GM21390 (cell line): Measurements from ENCODE around the gene SLC37A4.
"Not testable (repeated sequence)": the region's sequence is repeated elsewhere in the genome, so short reads cannot be mapped to it uniquely, and the experiment has no call there.

Source experiments
- ATAC-seq: cut with Tn5 transposase; IDR thresholded peaks from one replicate; pipeline ENCODE4 v1.9.1; 2021; ENCODE audit not compliant: unreplicated experiment

The SLC37A4 gene

DNA sequence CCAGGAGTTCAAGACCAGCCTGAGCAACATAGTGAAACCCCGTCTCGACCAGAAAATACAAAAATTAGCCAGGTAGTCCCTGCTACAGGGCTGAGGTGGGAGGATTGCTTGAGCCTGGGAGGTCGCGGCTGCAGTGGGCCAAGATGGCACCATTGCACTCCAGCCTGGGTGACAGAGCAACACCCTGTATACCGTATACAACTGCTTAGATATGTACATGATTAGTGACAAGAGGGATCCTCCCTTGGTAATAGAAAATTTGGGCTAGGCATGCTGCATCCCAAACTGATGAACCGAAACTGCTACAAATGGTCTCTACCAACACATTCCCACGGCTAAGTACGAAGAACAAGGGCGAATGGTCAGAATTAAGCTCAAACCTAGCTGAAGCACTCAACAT, 12.2 kb upstream of the SLC37A4 start:
- ATAC-seq, result no peak

DNA sequence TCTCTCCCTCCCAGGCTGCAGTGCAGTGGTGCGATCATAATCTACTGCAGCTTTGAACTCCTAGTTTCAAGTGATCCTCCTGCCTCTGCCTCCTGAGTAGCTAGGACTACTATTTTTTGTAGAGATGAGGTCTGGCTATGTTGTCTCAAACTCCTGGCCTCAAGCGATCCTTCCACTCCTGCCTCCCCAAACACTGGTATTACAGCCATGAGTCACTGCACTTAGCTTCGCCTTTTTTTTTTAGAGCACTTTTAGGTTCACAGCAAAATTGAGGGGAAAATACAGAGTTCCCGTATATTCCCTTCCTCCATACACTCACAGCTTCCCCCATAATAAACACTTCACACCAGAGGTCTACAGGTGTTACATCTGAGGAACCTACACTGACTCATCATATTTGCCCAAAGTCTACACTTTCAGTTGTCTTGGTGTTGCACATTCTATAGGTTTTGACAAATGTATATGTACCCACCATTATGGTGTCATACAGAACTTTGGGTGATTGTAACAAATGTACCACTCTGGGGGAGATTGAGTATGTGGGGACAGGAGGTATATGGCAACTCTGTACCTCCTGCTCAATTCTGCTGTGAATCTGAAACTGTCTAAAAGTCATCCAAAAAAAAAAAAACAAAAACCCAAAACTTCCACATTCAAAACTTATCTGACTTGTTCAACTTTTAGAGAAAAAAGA, 11.3 kb upstream of the SLC37A4 start:
- ATAC-seq, result no peak

DNA sequence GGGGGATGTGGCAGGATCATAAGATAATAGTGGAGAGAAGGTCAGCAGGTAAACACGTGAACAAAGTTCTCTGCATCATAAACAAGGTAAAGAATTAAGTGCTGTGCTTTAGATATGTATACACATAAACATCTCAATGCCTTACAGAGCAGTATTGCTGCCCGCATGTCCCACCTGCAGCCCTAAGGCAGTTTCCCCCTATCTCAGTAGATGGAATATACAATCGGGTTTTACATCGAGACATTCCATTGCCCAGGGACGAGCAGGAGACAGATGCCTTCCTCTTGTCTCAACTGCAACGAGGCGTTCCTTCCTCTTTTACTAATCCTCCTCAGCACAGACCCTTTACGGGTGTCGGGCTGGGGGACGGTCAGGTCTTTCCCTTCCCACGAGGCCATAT, 8.8 kb upstream of the SLC37A4 start:
- ATAC-seq, result not testable (repeated sequence)

DNA sequence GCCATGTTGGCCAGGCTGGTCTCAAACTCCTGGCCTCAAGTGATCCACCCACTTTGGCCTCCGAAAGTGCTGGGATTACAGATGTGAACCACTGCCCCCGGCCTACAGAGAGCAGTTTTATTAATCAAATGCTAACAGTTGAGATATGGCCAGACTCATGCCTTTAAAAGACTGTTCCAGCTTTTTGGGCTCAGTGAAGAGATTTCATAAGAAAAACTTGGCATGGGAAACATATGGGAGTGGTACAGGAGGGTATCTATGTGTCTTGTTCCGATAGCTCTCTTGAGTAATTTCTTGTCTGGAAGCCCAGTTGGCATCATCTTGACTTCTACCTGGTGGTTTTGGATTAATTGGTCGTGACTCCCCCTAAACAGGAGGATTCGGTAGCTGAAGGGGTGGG, 8.2 kb upstream of the SLC37A4 start:
- no peak for ATAC-seq

DNA sequence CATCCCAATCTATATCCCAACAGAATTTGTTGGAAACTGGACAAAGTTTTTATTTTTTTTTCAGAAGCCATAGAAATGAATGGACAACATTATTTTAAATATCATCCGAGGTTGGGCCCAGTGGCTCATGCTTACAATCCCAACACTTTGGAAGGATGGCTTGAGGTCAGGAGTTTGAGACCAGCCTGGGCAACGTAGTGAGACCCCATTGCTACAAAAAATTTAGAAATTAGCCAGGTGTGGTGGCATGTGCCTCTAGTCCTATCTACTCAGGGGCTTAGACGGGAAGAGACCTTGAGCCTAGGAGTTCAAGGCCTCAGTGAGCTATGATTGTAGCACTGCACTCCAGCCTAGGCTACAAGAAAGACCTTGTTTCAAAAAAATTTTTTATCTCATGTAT, 4.1 kb upstream of the SLC37A4 start:
- no peak for ATAC-seq

DNA sequence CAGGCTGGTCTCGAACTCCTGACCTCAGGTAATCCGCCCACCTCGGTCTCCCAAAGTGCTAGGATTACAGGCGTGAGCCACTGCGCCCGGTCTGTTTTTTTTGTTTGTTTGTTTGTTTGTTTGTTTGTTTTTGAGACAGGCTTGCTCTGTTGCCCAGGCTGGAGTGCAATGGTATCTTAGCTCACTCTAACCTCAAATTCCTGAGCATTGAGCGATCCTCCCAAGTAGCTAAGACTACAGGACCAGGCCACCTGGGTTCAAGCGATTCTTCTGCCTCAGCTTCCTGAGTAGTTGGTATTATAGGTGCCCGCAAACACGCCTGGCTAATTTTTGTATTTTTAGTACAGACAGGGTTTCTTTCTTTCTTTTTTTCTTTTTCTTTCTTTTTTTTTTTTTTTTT, 2.7 kb upstream of the SLC37A4 start:
- ATAC-seq, result not testable (repeated sequence)

DNA sequence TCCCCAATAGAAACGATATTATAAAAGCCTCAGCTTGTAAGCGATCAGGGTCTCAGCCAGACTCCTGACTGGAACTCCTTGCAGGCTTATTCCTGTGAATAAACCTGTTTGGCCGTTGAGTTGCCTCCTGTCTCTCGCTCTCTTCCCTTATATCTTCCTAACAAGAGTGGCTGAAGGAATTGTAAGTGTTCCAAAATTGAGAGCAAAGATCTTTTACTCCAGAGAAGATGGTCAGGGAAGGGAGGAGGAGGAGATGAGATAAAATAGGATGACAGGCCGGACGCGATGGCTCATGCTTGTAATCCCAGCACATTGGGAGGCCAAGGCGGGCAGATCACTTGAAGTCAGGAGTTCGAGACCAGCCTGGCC, 1.2 kb upstream of the SLC37A4 start:
- no peak for ATAC-seq

DNA sequence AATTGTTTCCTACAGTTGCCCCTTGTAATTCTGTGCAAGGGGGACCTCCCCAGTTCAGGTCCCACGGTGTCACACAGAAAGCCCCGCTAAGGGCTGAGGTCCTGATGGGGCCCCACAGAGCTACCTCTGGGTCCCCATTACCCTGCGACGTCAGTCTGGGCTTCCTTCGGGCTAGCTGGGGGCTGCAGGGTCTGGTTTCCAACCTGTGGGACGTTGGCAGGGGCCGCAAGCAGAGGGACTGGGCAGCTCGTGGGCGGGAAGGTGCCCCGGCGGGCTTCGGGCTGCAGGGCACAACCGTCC, 698 bp downstream of the SLC37A4 start:
- peak; percentile 15 for ATAC-seq

DNA sequence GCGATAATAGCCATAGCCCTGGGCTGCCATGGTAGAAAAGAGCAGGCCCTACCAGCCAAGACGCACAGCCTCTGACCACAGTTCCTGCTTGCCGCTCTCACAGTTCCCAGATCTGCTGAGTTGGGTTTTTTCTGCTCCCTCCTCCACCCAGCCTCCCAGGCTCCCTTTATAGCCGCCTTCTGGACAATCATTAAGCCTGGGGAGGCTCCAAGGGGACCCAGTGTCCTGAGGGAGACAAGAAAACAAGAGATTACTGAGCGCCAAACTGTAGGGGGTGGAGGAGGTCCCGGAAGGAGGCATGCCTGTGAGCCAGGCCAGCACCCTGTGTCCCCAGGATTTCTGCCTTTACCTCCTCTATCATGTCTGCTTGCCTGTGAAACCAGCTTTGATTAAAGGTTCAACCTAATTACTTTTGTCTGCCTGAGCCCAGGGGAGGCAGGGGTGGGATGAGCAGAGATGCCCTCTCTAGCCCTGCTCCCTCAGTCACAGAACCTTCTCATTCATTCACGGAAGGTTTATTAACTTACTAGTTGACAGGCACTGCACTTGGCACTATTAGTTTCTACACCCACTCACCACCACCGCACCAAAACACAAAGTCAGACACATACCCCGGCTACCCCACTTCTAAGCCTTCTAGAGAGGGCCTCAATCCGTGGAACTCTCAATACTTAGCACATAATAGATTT, 1.2 kb downstream of the SLC37A4 start:
- ATAC-seq, result no peak

DNA sequence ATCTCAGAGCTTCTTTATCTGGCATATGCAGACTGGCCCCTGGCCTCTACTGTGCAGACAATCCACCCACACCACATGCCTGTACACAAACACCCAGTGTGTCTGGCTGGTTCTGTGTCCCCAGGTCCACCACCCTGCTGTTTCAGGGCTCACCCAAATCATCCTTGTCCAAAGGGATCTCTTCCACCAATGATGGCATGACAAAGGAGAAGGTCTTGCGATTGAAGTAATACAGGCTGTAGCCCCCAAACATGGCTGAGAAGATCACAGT, 1.7 kb downstream of the SLC37A4 start:
- no peak for ATAC-seq

DNA sequence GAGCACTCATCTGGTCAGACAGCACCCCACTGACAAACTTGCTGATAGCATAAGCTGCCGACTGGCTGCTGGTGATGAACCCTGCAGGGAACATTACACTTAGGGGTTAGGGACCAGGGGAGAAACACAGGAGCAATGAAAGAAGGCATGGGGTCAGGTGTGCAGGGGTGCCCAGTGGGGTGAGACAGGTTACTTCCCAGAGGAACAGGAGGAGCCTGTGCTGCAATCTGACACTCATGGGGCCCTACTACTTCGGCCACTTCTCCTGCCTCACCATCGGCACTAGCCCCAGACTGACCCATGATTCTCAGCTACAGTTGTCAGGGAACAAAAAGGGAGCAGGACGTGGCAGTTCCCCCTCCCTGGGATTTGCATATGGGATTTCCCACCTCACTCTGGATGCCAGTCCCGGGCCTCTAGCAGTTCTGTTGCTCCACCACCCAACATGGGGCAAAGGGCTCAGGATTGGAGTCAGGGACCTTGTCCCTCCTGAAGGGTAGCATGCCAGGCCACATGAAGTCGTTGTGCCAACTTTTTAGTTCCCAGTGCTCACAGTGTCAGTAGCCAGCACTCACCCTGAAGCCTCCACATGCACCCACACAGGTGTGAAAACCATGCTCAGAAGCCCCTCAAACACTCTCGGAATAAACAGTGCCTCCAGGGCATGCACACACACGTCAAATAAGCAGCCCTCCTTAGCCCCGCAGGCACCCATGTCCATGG, 2.2 kb downstream of the SLC37A4 start:
- ATAC-seq, result no peak

DNA sequence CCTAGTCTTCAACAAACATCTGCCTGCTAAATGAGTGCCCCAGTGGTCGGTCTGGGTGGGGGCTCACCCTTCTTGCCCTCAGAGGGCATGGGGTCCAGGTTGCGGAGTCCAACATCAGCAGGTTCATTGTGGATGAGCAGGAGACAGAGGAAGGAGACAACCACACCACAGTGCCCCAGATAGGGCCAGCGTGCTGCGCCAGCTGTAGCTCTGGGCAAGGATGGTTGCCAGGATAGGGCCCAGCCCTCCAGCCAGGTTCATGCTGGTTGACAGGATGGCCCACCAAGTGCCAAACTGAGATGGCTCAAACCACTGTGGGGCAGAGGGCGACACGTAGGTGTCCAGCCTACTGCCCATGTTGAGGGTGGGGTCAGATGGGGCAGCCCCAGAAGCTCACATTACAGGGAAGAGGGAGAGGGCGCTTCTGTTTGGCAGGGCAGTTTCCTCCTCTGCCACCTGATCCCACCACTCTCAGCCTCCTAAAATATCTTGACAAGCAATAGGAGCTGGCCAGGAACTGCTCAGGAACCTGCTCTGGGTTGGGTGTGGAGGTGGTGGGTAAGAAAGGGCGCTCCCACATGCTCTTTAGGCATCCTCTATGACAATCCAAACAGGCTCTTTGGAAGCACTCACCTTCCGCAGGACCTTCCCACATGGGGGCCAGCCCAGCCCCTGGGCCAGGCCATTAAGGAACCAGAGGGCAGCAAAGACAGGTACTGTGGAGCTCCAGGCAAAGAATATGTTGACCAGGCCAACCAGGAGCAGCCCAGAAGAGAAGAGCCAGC, 2.9 kb downstream of the SLC37A4 start:
- no peak for ATAC-seq

DNA sequence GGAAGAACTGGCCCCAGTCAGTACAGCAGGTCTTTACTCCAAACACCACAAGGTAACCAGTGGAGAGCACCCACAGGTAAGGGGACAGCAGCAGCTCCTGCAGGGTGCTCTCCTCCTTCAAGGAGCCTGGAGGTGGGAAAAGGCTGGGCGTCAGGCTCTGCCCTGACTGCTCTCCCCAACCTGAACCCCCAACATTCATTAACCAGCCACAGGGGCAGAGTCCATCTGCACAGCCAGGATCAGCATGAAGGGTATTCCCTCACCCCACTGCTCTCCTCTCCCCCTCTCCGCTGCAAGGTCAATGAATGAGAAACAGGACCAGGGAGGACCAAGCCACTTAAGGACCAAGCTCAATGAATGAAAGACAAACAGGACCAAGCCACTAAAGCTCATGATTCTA, 3.7 kb downstream of the SLC37A4 start:
- no peak for ATAC-seq

DNA sequence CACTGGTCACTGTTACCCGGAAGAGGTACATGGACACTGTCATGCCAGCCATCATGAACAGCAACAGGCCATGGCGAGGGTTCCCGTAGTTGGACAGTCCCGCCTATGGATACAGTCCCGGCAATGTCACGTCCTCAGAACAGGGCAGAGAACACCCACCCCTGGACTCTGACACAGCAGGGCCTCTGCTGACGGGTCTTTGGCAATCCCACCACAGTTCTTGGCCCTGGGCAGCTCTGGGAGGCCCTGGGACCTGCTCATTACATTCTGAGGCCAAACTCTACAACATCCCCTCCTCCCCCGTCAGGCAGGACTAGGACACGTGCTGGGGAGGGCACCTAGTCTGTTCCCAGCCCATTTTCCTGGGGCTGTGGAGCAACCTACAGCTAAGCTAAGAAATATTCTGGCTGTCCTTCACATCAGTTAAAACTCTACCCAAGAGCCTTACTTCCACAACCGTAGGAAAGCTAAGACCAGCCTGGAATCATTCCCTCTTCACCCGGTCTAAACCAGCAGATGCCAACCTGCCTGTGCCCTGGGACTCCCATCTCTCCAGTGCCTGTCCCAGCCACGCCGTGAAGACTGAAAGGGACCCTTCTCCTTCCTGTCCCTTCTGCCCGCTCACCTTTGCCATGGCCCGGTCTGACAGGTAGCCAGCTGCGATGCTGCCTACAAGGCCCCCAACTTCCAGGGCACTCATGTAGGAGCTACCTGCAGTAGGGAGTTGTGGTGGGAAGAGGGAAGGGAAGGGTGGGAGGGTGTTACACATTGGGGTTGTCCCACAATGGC, 4.5 kb downstream of the SLC37A4 start:
- no peak for ATAC-seq

DNA sequence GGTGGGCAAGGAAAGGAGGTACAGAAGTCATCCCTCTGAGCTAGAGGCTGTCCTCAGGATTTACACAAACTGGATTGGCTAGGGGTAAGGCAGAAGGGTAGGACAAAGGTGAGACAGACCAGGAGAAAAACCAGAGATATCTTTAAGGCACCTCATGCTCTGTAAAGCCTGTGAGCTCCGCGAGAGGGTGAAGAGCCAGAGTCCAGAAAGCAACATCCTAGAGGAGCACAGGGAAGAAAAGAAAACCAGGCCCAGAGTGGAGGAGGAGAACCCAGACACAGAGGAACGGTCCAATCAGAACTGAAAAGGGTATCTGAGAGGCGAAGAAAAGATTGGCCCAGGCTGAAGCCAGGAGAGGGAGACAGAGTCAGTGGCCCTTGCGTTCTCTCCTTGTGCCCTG, 5.1 kb downstream of the SLC37A4 start:
- ATAC-seq, result no peak

DNA sequence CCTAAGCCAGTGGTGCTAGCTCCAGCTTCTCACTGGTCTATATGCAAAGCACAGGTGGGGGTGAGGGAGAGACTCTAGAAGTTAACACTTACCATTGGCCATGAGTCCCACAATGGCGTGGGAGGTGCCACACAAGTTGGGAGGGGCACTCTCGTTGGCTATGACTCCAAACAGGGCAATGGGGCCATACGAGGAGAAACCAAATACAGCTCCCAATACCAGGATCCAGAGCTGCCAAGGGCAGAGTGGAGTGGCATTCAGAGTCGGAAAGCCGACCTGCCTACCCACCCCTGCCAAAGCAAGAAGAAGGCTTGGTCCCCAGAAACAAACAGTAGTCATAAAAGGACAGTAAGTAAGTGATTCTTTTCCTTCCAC, 5.6 kb downstream of the SLC37A4 start:
- ATAC-seq, result no peak

DNA sequence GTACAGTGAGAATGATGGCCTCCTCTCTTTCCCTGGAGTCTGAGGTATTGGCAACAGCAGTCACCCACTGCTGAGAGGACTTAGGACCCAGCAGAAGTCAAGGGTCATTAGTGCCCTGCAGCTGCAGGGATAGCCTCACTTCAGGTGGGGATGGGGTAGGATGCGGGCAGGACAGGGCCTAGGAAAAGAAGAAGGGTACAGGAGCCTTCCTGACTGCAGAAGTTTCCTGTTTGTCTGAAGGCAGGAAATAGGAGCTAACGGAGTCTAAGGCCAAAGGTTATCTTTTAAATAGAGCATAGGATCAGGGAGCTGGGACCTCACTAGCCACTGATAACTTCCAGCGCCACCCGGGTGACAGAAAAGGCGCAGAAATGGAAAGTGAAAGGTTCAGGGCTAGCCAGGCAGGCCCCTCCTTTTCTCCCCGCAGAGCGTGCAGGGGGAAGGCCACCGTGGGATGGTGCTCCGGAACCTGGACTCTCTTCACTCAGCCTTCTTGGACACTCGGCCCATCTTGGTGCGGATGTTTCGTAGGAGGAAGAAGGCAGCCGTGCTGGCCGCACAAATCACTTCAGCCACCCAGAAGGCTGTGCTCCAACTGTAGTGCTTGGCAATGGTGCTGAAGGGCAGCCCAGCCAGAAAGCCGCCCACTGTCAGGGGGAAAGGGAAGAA, 6.1 kb downstream of the SLC37A4 start:
- no peak for ATAC-seq

DNA sequence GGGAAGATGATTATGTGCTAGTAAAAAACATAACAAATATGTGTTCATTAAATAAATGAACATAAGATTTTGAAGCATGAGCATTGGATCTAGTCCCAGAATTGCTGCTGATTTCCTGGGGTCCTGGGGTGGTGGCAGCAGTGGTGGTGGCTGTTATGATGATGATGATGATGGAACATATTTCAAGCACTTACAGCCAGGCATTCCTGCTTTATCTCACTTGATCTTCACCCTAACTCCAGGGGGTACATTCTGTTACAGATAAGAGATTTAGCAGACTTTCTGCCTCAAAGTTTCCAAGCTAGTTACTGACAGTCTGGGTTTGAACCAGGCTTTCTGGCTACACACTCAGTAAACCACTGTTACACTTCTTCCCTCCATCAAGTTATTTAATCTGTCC, 6.9 kb downstream of the SLC37A4 start:
- ATAC-seq, result no peak

DNA sequence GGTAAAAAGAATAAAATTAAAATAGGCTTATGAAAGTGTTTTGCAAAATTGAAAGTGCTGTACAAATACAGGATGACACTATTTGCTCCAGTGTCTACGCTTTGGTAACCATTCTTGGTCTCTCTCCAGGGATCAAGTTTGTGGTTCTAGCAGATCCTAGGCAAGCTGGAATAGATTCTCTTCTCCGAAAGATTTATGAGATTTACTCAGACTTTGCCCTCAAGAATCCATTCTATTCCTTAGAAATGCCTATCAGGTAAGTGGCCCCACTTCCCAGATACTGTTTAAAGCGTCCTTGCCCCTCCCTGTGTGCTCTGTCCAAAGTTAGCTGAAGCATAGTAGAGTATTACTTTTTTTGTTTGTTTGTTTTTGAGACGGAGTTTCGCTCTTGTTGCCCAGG, 9.0 kb downstream of the SLC37A4 start:
- no peak for ATAC-seq

DNA sequence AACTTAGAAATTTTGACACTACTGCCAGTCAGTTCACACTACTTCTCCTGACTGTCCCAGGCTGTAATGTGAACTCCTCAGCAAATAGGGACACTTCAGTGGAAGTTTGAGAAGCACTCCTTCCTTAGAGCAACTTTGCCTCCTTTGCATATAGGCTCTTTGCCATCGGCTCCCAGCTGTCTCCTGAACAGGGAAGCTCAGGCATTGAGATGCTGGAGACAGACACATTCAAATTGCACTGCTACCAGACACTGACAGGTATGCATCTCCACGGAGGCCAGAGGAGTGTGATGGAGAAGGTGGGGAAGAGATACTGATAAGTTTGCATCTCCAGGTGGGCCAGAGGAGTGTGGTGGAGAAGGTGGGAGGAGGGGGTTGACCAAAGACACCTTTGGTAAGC, 10.7 kb downstream of the SLC37A4 start:
- no peak for ATAC-seq
